ENCODE data around the gene FAM120B. TPM values are rescaled to one million over a fixed set of nuclear protein-coding genes. Genes with fewer than 3 reads are reported as not detected.

The FAM120B gene
- total RNA-seq, 1 donor from 2014 or later, result 12.8 TPM

- no peak for DNase-seq (ENCODE audit: low read depth, low spot score)
These were observed 20.2 kb upstream of the FAM120B start for GRCh38 chr6:170286246-170286933.

DNA sequence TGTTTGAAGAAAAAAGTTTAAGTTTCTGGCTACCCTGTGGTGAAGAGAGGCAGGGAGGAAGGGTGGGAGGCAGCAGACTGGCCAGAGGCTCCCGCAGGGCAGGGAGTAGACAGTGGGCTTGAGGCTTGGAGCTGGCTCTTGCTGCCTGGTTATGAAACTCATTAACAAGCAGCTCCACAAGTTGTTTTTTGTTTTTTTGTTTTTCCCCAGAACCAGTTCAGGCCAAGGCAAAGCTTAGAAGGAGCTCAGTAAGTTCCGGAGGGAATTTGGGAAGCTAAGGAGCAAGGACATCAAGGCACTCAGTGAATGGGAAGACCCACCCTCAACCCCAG is 19.7 kb upstream of the FAM120B start:
- no peak for DNase-seq (ENCODE audit: low read depth, low spot score)

DNA sequence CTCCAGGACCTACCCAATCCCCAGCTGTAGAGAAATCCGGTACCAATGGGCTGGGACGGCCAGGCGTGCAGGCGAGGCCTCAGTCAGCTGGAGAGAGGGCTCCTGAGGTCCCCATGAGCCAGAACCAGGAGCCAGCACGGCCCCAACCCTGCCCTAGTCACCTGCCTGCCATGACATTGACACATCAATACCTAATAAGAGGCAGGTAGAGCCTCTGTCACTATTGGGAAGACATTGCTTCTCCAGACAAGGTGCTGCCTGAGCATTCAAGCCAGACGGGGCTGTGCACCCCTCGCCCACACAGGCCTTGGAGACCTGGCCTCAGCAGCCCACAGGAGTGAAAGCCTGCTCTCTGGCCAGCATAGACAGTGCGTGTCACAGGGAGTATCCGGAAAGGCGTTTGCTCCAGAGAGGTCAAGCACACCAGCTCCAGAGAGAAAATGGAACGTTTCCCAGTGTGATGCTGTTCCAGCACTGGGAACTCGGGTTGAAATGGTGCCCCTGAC is 19.1 kb upstream of the FAM120B start:
- DNase-seq (ENCODE audit: low read depth, low spot score), result no peak

DNA sequence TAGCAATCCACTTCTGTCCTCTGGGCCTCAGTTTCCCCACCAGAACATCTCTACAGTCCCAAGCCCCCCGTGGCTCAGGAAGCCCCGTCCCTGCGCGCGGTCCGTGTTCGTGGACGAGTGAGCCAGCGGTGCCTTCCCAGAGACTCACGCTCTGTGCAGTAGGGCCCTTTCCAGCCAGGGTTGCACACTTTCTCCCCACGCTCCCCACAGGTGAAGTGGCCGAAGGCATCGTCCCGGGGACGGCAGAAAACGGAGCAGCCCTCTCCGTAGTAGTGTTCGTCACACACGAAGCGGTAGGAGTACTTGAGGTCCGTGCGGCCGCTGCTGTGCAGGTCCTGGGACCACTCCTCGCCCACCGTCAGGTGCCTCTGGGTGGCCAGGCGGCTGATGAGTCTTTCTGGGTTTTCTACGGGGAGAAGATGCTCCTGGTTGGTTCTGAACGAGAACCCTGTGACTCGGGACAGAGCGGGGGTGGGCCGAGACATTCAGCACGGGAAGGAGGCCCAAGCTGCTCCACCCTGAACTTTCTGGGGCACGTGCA is 18.4 kb upstream of the FAM120B start:
- no peak for DNase-seq (ENCODE audit: low read depth, low spot score)

- no peak for DNase-seq (ENCODE audit: low read depth, low spot score)
These were observed 17.7 kb upstream of the FAM120B start for GRCh38 chr6:170288852-170289179.

DNA sequence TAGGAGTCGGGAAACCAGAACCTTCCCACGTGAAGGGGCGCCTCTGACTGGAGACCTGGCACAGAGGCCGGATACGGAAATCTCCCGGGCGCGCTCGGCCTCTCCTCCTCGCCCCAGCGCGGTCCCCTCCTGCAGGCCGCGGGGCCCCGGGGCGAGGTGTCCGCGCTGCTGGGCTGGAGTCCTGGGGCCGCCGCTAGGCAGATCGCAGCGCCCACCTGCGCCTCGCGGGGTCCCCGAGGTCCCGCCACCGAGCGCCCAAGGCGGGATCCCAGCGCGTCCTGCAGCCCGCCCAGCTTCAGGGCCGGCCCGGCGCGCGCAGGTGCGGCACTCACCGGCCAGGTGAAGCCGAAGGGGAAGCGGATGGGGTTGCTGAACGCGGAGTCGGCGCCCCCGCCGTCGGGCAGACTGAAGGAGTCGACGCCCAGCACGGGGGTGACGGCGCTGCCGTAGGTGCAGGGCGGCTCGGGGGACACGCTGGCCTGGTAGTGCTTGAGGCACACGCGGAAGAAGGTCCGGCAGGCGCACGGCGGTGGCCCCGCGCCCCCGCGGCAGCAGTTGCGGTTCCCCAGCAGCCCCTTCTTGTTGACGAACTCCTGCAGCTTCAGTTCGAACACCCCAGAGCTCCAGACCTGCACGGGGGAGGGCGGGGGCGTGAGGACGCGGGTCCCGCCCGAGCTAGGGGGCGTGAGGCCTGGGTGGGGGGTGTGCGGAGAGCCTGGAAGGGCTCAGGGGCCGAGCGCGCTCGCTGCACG is 17.2 kb upstream of the FAM120B start:
- DNase-seq (ENCODE audit: low read depth, low spot score), result no peak

- no peak for DNase-seq (ENCODE audit: low read depth, low spot score)
These were observed 16.6 kb upstream of the FAM120B start for GRCh38 chr6:170289951-170290295.

DNA sequence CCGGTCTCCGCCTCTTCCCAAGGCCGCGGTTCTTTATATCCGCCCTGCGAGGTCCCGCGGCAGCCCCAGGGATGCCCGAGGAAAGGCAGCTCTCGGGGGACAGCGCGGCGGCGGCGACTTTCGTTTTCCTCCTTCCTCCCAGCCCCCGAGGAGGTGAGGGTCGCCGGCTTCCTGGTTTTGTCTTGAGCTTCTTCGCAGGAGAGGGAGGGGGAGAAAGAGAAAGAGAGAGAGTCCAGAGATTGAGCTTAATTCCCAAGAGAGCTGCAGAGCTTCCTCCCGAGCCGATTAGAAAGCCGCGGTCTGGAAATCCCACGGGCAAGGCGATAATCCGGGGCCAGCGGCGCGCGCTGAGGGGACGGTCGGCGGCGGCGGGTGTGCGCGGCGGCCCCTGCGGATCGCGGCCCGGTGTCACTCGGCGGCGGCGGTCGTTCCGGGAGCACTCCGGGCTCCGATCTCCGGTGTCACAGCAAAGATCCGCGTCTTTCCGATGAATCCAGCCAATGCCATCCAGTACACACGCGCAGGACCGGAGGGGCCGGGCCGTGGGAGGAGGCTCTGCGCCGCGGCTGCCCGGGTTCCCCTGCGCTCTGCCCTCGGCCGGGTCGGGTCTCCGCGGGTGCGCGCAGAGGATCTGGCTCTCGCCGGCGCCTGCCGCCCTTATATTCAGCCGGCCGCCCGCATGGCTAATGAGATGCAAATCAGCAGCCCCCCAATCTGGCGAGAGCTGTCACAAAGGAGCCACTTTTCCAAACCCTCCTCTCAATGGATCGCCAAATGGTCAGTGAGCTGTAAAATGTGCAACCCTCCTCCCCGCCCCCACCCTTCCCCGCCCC is 16.0 kb upstream of the FAM120B start, which contains the start of gene DLL1:
TSS of gene DLL1 (minus strand) at position 783 of the 833 bp plus-strand sequence. CDS start 939 bp downstream, outside the sequence.
- DNase-seq (ENCODE audit: low read depth, low spot score), result no peak

- no peak for DNase-seq (ENCODE audit: low read depth, low spot score)
These were observed 15.1 kb upstream of the FAM120B start for GRCh38 chr6:170291271-170292110.

GRCh38 chr6:170292111-170292406 is 14.5 kb upstream of the FAM120B start:
- DNase-seq (ENCODE audit: low read depth, low spot score), result no peak

DNA sequence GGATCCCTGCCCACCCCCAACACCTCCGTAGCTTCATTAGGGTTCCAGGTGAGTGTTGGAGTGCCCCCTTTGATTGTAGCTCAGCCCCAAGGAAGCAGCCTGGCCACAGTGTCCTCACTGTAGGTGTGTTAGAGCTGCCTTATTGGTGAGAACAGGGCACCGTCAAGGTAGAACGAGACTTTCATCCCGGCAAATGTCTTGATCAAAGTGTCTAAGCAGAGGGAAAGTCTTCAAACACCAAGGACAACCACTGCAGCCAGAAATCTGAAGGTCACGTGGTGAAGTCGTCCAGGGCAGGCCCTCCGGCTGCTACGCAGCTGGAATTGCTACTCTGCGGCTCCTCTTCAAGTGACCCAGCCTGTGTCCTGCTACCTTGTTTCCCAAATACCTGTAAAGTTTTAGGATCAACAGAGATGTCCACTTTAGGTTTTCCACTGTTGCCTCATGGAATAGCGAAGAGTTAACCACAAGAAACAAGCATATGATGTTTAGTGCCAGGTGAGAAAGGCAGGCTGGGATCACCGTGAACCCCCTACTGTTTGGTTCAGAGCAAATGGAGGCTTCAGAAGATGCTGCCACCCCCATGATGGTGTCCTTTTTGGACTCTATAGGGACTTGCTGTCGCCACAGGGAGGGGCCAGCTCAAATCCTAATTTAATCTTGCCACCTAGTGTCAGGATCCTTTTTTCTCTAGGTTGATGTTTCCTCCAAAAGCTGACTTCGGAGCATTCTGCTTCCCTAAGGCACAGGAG is 14.0 kb upstream of the FAM120B start:
- no peak for DNase-seq (ENCODE audit: low read depth, low spot score)

DNA sequence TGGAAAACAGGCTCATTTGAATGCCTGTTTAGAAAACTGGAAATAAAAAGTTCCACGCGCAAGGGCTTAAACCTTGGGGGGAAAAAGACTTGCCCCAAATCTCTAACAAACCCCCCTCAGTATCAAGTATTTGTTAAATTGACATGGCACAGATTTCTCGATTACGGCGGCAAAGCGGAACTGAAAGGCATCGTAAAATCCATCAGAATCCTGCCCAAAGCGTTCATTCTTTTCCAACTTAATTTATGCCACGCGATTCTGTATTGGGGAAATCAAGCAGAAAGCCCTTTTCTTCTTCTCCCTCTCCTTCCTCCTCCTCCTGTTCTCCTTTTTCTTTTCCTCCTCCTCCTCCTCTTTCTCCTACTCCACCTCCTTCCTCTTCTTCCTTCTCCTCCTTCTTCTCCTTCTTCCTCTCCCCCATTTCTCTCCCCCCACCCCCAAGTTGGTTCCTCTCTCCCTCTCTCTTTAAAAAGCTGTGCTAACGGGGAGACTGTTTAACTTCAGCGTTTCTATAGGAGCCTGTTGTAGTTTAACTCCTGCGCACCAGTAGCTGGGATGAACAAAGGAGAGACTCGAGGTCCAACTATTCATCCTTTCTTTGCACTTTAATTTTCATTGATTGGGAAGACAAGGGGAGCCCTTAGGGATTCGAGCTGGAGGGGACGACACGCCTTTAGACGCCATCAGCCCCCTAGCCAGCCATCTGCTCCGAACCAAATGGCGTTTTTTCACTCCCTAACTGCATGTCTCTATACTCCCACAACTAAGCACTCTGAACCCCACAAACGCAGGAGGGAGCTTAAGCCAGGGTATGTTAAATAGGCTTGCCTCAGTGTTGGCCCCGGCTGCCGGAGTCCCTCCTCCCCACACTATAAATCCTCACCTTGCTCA is 13.0 kb upstream of the FAM120B start:
- DNase-seq (ENCODE audit: low read depth, low spot score), result no peak

DNA sequence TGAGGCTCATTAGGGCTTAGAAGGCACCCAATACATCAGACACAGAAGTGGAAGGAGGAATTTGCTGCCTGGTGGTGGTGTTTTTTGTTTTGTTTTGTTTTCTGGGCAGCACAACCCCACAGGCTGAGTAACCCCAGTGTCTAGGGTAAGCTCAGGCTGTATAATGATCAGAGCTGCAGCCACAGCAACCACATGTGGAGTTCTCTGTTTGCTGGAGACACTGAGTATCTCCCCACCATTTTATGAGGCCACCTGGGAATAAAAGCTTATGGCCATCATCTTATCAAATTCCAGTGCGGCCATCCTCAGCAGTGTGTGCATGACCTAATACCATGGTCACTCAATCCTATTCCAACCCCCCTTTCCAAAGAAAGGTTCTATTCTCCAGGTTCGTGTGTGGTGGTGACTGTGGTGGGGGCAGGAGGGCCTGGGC is 12.2 kb upstream of the FAM120B start:
- DNase-seq (ENCODE audit: low read depth, low spot score), result no peak

DNA sequence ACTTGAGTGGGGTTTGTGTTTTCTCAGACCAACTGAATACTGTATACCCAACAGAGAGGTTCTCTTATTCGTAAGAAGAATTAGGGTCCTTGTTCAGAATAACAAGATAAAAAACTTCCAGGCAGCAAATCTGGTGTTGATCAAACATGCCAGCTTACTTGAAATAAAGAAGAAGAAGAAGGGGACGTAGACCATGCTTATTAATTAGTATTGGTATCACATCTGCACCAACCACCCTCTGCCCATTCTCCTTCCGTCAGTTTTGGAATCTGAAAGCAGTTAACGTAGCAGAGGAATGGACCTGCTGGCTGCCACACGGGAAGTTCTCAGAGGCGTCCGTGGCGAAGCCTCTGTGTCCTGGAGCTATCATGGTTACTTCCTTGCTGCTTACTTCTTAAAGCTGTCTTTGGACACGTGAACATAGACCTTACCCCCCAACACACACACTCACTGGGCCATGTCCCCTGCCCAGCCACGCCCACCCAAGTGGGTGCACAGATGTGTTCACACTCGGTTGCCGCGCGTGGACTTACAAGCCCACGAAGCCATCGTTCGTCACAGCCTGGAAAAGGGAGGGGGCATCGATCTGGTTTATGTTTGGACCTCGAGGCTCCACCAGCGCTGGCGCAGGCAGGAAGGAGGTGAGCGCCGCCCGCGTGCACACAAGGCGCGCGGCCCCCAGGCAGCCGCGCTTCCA is 11.6 kb upstream of the FAM120B start:
- DNase-seq (ENCODE audit: low read depth, low spot score), result no peak

DNA sequence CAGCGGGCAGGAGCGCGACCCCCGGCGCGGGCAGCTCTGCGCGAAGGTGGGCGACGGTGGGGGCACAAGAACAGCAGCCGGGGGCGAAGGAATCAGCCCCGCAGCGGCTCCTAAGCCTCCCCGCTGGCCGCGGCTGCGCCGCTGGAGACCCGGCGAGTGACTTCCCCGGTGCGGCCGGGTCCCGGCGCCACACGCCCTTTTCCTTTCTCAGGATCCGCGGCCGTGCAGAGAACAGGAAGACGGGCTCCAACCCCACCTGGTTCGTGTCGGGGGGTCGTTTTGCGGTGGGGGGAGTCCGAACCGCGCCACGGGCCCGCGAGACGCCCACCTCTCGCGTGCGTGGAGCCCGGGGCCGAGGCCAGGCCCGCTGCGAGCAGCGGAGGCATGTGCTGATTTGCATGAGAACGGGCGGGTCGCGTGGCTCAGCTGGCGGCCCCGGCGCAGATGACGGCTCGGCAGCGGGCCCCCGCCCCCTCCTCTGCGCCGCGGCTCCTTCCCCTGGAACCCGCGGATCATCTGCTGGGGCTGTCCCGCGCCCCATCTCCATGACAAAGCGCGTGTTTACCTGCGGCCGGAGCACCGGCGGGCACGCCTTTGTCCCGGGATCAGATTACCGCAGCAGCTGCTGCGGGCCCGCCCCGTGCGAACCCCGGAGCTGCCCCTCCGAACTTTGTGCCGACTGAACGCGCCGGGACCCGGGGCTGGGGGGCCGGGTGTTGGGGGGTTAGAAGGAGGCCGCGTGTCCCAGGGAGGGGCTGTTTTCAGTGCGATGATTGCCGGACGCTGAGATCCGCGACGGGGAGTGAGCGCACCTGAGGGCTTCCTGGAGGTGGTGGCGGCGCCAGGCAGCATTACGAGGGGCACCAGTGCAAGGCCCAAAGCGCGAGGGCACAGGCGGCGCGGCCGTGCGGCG is 10.8 kb upstream of the FAM120B start:
- no peak for DNase-seq (ENCODE audit: low read depth, low spot score)

DNA sequence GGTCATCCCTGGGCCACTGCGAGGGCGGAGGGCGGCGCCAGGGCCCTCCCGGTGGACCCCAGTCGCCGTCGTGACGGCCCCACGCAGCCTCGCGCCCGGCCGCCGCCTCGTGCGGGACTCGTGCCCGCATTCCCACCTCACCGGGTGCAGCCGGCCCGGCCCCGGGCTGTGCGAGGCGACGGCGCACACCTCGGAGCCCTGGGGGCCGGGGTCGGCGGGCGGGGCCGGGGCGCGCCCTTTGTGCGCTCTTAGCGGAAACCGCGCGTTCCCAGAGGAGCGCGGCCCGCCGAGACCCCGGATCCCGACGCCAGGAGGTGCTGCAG is 10.2 kb upstream of the FAM120B start:
- DNase-seq (ENCODE audit: low read depth, low spot score), result no peak

DNA sequence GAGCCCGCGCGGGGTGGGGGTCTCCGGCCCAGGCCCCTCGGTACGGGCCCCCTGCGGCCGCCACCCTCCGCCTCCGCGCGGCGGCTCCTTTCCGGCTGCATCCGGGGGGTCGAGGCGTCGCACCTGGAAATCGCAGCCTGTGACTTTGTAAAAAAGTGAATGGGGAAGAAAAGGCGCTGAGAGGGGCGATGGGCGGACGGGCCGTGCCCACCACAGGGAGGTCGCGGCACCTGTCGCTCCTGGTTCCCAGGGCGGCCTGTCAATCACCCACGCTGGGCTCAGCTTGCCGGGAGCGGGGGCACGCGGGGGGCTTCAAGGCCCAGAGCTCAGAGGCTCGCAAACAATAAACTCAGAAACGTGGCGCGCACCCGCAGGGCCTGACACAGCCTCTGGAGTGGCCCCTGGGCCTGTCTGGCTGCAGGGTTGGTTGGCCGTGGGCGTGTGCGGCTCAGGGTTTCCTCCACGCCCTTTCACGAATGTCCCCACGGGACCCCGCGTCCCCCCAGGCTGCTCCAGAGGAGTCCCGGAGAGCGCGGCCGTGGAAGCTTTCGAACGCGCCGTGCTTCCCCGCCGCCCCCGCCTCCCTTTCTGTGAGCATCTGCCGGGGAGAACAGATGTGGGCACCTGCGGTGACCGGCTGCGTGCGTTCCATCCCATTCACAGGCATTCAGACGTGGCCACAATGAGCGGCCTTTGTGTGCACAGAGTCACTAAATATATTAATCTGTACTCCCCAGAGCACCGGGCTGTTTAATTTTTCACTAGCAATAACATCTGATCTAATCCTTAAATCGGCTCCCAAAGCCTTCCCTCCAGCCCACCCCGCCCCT is 9.6 kb upstream of the FAM120B start:
- DNase-seq (ENCODE audit: low read depth, low spot score), result no peak
